ENCODE measurements around the gene PKP1.

PKP1 gene

GRCh38 chr1:201332616-201333335, 49.5 kb downstream of the PKP1 start:
- DNase-seq: no peak

DNA sequence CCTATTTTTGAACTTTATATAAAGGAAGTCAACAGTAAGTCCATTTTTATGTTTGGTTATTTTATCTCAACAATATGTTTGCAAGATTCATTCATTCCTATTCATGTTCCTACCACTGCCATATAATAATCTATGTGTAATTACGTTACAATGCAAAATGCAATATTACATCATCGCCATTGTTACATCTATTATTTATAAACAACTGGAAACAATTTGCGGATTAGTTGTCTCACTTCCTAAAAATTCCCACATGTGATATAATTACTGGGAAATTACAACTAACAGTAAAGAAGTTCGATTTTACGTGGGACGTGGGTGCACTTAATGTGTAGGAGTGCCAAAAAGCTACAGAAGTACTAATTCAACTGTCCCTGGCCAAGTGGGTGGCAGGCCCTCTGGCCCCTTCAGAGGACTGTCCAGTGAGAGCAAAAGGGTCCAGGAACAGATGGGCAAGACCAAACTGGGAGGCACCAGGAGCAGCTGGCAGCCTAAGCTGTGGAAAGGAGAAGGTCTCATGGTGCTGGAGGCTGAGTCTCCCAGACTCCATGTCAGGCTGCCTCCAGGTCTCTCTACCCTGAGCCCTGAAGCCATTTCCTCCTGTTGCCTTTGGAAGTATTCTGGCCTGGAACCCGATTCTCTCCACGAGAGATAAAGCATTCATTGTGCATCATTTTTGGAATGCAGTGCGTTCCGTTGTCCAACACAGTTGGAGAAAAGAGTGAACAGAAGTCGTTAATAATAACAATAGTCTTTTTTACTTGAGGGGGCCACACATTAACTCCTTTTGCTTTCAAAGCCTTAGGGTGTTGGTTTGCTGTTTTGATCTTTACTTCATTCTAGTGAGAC, 51.2 kb downstream of the PKP1 start:
- no peak for DNase-seq

DNA sequence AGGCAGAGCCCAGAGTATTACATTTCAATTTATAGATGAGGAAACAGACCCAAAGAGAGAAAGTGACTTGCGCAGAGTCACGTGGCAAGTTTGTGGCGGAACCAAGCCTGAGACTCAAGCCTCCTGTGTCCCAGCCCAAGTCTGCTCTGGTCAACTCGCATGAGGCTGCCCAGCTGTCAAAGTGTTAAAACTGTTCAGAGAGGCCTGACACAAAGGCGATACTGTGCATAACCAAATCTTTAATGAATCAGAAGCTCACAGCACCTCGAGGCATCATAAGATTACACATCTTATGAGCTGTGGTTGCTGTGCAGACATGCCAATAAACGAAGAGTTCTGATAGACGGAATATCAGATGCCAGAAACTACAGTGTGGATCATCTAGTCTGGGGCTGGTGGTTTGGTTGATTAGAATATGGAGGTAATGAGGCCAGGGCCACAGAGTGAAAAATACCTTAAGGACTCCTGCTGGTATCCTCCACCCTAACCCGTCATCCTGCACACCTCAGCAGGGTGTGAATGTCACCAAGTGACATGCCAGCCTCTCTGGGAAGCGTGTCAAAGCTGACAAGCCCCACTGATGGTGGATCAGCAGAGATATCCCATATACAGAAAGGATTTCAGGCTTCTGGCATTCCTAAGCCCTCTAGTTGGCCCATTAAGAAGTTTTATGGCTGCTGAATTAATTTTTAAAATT, 52.0 kb downstream of the PKP1 start:
- no peak for DNase-seq

GRCh38 chr1:201335901-201336300, 52.6 kb downstream of the PKP1 start:
- no peak for DNase-seq

- no peak for DNase-seq
Observed at GRCh38 chr1:201336711-201337450, 53.6 kb downstream of the PKP1 start.

DNA sequence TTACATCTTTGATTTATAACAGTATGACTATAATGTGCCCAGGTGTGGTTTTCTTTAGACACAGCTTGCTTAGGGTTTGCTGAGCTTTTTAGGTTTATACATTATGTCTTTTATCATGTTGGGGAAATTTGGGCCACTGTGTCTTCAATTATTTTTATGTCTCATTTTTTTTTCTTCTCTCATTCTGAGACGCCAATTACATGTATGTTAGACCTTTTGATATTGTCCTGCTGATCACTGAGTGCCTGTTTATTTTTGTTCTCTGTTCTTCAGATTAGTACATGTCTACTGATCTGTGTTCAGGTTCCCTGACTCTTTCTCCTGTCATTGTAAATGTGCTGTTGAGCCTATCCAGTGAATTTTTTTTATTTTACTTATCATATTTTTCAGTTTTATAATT, 58.1 kb downstream of the PKP1 start:
- DNase-seq: no peak

DNA sequence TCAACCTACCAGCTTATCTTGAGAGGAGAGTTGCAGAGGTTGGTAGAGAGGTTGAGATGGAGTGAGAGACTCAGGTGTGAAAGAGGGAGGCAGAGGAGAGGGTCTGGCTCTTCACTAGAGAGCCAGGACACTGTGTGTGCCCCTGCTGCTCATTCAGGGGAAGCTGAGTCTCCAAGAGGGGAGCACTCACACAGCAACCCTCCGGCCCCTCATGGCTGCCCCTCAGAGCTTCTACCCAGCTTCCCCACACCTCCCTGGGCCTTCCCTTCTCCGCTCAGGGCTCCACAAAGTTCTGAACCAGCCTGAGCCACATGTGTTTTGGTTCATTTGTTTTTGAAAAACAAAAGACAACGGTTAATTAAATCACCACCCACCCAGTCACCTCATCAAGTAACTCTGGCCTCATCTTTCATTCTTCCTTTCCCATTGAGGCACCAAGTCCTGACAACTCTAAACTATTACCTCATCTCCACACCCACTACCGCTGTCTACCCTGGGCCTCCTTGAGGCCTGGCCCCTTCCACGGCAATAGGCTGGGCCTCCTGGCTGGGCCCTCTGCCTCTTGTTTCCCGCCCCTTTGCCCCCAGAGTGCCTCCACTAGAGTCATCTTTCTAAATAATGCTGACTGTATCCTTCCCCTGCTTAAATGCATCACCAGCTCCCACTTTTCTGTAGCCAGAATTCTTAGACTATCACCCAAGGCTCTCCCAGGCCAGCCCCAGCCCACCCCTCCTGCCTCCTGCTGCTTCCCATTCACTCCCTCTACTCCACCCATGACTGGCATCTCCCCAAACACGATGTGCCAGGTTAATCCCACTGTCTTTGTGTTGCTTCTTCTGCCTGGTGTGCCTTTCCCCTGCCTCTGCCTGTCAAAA, 61.1 kb downstream of the PKP1 start:
- no peak for DNase-seq

DNA sequence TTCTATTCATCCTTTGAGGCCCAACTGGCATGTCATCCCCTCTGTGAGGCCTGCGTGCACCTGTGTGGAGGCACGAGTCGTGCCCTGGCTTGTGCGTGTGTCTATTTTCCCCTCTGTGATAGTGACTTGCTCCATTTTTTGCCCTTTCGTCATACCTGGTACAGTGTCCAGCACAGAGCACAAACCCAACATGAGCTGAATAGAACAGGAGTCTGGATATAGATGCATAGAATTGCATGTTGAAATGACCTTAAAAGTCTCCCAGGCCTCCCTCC, 61.7 kb downstream of the PKP1 start:
- no peak for DNase-seq

- no peak for DNase-seq
Observed at GRCh38 chr1:201346337-201346939, 63.1 kb downstream of the PKP1 start.

DNA sequence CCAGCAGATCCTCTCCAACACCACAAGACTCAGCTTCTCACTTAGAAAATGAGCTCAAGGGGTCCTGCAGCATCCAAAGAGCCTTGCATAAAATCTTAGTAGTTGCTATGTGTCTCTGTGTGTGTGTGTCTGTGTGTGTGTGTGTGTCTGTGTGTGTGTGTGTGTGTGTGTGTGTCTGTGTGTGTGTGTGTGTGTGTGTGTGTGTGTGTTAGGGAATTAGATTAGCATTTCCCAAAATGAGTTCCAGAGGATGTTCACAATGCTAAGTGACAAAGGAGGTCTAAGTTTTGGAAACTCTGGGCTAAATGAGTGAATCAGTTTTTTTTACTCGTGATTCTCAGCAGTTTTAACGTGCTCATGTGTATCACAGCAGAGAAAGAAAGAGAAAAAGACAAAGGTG, 63.7 kb downstream of the PKP1 start:
- DNase-seq: no peak

- DNase-seq: no peak
Observed at GRCh38 chr1:201347498-201348210, 64.3 kb downstream of the PKP1 start.

DNA sequence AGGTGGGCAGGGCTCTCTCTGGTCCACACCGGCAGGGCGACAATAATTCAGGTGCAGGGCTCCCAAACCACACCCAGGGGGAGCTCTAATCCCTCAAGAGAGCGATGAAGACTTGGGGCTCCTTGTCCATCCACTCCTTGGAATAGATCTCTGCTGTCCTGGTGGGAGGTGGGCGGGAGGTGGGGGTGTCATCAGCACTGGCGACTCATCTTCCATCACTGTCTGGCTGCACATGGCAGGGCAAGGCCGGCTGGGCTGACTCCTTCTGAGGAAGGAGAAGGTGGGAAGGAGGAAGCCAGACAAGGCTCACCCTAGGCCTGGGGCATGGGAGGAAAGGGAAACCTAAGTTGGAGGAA, 64.9 kb downstream of the PKP1 start:
- DNase-seq: no peak

DNA sequence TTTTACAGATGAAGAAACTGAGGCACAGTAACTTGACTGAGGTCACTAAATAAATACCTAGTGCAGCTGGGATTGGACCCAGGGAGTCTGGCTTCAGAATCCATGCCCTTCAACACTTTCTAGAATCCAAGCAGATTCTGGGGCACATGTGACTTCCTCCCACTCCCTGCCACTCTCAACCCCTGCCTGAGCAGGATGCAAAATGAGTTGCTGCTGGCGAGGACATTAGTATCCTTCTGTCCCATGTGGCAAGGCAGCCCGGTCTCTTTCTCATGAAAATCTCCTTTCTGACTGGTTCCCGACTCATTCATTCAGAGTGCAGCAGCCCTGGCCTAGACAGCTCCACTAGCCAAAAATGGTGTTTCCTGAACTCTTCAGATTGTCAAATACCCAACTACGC, 65.8 kb downstream of the PKP1 start:
- no peak for DNase-seq

DNA sequence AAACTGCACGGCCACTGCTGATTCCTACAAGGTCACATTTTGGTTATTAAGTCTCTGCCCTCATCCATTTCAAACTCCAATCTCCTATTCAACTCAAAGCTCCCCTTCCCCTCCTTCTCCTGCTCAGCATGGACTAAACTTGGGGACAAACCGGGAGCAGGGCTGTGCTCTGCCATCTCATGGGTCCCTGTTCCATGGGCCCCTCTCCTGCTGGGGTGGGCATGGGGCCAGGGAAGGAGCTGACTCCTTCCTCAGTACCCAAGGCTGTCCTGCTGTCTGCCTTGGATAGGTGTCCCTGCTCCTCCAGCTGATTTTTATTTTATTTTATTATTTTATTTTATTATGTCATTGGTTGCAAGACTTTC, 67.0 kb downstream of the PKP1 start:
- no peak for DNase-seq

DNA sequence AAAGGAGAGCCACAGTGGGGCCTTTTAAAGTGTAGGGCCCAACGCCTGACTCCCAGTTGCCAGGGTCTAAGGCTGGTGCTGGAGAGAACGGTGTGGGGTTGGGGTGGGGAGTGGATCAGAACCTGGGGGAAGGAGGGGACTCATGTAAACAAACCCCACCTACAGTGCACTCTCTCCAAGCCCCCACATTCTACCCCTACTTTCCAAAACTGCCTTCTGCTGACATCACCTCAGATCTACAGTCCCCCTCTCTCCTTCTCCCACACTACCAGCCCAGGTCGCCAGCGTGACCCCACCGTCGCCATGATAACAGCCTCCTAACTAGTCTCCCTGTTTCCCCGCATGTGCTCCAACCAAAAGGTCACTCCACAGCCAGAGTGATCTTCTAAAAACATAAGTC, 67.6 kb downstream of the PKP1 start:
- no peak for DNase-seq

DNA sequence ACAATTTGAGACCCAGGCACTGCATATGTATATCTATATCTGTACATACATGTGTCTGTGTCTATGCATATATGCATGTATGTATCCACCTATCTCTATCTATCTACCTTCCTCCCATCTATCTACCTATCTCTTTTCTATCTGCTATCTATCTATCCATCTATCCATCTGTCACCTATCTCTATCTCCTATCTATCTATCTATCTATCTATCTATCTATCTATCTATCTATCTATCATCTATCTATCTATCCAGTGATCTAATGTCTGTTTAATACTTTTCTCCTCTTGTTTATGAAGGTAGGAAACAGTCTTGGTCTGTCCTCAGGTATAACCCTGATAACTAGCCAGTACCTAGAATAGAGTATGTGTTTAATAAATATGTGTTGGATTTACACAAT, 68.3 kb downstream of the PKP1 start:
- no peak for DNase-seq

DNA sequence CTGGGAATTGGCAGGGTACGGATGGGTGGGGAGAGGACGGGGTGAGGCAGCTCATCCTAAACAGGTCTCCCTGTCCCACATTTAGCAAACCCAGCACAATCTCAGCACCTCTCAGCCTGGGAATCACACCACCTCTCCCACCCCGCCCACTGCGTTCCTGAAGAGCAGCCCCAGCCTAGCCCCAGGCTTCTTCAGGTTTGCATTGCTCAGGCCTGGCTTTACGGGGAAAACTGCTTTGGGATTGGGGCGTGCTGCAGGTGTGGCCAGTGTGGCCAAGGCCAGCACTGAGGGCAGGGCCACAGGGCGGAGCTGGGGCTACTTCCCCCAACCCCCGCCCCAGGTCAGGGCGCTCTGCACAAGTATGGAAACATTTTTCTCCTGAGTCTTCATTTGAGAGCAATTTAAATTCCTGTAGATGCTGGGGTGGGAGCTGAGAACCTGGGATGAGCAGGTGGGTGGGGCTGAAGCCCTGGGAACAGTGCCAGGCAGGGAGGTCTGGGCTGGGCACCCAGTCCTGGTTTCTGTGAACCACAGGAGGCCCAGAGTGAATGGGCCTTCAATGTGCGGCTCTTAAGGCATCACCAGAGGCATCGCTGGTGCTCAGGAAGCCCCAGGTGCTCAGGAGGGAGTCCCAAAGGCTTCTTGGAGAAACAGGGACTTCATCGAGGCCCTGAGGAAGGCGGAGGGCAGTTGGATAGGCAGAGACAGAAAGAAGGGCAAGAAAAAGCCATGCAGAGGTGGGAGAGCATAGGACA, 70.1 kb downstream of the PKP1 start:
- no peak for DNase-seq

DNA sequence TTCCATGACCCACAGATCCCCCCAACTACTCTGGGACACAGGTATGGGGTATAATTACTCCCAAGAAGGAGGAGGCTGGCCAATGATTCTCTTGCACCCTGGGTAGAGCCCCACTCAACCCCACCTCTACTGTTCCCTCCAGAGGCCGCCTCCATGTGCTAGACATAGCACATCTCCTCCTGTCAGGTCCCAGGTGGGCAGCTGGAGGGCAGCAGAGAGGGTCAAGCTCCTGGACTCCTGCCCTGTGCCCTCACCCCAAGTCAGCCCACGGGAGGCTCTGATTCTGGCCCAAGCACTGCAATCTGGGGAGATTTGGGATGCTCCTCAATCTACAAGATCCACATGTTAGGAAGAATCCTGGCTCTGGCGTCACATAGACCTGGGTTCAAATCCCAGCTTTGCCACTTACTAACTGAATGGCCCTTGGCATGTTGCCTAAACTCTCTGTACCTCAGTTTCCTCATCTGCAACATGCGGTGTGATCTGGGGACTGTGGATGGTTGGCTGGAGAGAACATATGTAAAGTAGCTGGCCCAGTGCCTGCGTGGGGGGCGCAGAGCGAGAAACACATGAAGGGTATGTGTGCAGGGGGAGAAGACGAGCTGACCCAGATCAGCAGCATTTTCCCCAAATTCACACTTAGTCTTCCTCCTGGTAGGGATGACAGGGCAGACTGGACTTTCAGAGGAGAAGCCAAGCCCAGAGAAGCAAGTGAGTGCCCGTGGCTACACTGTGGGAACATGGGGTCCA, 71.0 kb downstream of the PKP1 start:
- no peak for DNase-seq

DNA sequence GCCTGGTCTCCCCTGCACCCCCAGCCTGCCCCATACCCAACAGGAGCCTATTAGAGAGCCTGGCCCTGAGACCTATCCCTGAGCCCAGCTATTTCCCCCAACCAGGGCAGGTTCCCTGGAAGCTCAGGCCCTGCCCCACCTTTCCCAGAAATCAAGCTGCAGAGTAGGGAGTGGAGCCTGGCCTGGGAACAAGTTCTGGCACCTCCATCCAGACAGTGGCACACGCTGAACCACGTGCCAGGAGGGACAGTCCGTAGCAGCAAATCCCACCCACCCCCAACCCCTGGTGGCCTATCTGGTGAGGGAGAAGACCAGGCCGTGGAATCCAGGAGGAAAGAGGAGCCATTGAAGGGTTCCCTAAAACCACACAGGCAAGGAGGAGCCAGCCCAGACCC, 71.6 kb downstream of the PKP1 start:
- DNase-seq: no peak

DNA sequence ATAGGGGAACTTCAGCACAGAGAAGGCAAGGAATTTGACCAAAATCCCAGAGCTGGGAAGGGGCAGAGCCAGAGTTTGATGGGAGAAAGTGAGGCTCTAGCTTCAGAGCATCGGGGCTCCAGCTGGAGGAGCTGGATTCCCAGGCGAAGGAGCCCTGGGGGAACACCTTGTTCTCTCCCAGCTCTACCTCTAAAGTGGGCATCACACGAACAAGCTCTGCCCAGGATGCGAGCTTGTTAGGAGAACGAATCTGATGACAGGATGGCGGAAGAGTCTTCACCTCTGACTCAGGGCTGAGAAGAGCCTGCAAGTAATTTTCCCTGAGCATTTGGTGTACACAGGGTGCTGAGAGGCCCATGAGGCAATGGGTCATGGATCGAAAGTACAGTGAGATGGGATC, 72.2 kb downstream of the PKP1 start:
- DNase-seq: no peak
